ENCODE data around the gene NPAS3.

Gene NPAS3

DNA sequence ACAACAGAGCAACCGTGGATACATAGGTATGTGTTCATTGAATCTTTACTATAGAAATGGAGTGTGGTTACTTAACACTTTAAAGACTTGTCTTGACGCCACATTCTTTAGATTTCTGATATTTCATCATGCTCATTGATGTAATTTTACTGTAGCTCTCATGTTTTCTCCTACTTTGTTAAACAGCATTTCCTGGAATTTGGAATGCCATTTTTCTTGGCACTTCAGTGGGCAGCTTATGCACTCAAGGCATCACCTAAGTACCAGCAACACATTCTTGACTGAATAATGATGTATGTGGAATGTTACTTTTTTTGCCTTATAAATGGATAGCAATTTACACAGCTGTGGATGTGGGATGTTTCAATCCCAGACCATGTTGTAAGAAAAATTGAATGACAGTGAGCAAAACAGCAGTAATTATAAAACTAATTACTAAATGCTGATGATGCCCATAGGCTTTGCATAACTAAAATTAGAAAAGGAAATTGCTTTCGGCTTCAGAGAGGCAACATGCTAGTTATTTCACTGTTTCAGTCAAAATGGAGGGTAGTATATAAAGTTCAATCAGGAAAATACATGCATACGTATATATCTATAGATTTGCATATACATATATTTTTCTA, 298.5 kb downstream of the NPAS3 start (continued):
- TF ChIP-seq EGR2 (tag by site-specific recombination; IDR thresholded peaks at IDR 0.05; ENCODE audit: low read depth) (no peak), ZNF571 (tag by site-specific recombination; IDR thresholded peaks at IDR 0.05) (no peak), ZBTB8A (tag by site-specific recombination; IDR thresholded peaks at IDR 0.05) (no peak), ZNF600 (tag by site-specific recombination; IDR thresholded peaks at IDR 0.05) (no peak), ZFP3 (tag by site-specific recombination; IDR thresholded peaks at IDR 0.05; ENCODE audit: low read depth) (no peak), ZNF335 (tag by site-specific recombination; conservative IDR thresholded peaks at IDR 0.05) (no peak)
- TF ChIP-seq, protein P1, sequence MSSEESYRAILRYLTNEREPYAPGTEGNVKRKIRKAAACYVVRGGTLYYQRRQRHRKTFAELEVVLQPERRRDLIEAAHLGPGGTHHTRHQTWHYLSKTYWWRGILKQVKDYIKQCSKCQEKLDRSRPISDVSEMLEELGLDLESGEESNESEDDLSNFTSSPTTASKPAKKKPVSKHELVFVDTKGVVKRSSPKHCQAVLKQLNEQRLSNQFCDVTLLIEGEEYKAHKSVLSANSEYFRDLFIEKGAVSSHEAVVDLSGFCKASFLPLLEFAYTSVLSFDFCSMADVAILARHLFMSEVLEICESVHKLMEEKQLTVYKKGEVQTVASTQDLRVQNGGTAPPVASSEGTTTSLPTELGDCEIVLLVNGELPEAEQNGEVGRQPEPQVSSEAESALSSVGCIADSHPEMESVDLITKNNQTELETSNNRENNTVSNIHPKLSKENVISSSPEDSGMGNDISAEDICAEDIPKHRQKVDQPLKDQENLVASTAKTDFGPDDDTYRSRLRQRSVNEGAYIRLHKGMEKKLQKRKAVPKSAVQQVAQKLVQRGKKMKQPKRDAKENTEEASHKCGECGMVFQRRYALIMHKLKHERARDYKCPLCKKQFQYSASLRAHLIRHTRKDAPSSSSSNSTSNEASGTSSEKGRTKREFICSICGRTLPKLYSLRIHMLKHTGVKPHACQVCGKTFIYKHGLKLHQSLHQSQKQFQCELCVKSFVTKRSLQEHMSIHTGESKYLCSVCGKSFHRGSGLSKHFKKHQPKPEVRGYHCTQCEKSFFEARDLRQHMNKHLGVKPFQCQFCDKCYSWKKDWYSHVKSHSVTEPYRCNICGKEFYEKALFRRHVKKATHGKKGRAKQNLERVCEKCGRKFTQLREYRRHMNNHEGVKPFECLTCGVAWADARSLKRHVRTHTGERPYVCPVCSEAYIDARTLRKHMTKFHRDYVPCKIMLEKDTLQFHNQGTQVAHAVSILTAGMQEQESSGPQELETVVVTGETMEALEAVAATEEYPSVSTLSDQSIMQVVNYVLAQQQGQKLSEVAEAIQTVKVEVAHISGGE (tag by site-specific recombination; conservative IDR thresholded peaks at IDR 0.05; ENCODE audit: low read depth): no peak

DNA sequence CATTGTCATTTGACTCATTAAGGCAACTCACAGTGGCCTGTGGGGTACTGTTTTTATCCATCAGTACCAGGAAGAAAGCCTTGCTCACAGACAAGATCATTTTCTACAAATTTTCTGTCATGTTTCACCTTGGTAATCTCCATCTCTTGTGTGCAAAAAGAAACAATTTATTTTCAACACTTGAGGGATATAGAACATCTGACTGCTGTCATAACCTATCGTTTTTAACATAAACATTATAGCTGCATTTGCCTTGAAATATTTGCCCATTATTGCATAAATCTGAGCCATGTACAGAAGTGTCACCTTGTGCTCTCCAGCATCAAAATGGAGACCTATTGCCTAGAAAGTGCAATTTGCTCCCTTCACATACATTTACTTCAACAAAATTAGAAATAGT, 300.8 kb downstream of the NPAS3 start:
- H3K4me3 ChIP-seq (ENCODE audit: low read depth, low read length): no peak overlapping the region
- ChIA-PET CTCF (no interaction called here), POLR2A (no interaction called here)
- H3K4me1 ChIP-seq (ENCODE audit: control insufficient read depth, insufficient read depth, low read length): no peaks in the 10 kb centered on the region
- no peaks in the 10 kb centered on the region for H3K36me3 ChIP-seq (ENCODE audit: control insufficient read depth in 2 of 2, insufficient read depth in 1 of 2, low read length in 2 of 2)
- no peak for TF ChIP-seq ZNF837 (tag by site-specific recombination; IDR thresholded peaks at IDR 0.05)
- TF ChIP-seq TCF7L2 (IDR thresholded peaks at IDR 0.05; ENCODE audit: borderline replicate concordance, low read depth, low read length): no peak
- TF ChIP-seq ZNF174 (tag by site-specific recombination; IDR thresholded peaks at IDR 0.05): no peak
- TF ChIP-seq, protein P2, sequence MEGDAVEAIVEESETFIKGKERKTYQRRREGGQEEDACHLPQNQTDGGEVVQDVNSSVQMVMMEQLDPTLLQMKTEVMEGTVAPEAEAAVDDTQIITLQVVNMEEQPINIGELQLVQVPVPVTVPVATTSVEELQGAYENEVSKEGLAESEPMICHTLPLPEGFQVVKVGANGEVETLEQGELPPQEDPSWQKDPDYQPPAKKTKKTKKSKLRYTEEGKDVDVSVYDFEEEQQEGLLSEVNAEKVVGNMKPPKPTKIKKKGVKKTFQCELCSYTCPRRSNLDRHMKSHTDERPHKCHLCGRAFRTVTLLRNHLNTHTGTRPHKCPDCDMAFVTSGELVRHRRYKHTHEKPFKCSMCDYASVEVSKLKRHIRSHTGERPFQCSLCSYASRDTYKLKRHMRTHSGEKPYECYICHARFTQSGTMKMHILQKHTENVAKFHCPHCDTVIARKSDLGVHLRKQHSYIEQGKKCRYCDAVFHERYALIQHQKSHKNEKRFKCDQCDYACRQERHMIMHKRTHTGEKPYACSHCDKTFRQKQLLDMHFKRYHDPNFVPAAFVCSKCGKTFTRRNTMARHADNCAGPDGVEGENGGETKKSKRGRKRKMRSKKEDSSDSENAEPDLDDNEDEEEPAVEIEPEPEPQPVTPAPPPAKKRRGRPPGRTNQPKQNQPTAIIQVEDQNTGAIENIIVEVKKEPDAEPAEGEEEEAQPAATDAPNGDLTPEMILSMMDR (tag by site-specific recombination; IDR thresholded peaks at IDR 0.05): no peak
- TF ChIP-seq ZNF157 (tag by site-specific recombination; IDR thresholded peaks at IDR 0.05): no peak
- no peak for TF ChIP-seq ZNF629 (tag by site-specific recombination; IDR thresholded peaks at IDR 0.05)
- no peak for TF ChIP-seq ZNF549 (tag by site-specific recombination; IDR thresholded peaks at IDR 0.05)
- TF ChIP-seq, protein P3, sequence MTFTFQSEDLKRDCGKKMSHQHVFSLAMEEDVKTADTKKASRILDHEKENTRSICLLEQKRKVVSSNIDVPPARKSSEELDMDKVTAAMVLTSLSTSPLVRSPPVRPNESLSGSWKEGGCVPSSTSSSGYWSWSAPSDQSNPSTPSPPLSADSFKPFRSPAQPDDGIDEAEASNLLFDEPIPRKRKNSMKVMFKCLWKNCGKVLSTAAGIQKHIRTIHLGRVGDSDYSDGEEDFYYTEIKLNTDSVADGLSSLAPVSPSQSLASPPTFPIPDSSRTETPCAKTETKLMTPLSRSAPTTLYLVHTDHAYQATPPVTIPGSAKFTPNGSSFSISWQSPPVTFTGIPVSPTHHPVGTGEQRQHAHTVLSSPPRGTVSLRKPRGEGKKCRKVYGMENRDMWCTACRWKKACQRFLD (tag by site-specific recombination; IDR thresholded peaks at IDR 0.05): no peak
- TF ChIP-seq ZNF354C (tag by site-specific recombination; IDR thresholded peaks at IDR 0.05; ENCODE audit: borderline replicate concordance, low read depth): no peak
- TF ChIP-seq, protein P4, sequence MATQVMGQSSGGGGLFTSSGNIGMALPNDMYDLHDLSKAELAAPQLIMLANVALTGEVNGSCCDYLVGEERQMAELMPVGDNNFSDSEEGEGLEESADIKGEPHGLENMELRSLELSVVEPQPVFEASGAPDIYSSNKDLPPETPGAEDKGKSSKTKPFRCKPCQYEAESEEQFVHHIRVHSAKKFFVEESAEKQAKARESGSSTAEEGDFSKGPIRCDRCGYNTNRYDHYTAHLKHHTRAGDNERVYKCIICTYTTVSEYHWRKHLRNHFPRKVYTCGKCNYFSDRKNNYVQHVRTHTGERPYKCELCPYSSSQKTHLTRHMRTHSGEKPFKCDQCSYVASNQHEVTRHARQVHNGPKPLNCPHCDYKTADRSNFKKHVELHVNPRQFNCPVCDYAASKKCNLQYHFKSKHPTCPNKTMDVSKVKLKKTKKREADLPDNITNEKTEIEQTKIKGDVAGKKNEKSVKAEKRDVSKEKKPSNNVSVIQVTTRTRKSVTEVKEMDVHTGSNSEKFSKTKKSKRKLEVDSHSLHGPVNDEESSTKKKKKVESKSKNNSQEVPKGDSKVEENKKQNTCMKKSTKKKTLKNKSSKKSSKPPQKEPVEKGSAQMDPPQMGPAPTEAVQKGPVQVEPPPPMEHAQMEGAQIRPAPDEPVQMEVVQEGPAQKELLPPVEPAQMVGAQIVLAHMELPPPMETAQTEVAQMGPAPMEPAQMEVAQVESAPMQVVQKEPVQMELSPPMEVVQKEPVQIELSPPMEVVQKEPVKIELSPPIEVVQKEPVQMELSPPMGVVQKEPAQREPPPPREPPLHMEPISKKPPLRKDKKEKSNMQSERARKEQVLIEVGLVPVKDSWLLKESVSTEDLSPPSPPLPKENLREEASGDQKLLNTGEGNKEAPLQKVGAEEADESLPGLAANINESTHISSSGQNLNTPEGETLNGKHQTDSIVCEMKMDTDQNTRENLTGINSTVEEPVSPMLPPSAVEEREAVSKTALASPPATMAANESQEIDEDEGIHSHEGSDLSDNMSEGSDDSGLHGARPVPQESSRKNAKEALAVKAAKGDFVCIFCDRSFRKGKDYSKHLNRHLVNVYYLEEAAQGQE (tag by site-specific recombination; IDR thresholded peaks at IDR 0.05): no peak
- no peak for TF ChIP-seq ZNF138 (tag by site-specific recombination; IDR thresholded peaks at IDR 0.05; ENCODE audit: borderline replicate concordance)
- TF ChIP-seq ZNF302 (tag by site-specific recombination; IDR thresholded peaks at IDR 0.05; ENCODE audit: low read depth): no peak
- TF ChIP-seq KLF7 (tag by site-specific recombination; IDR thresholded peaks at IDR 0.05; ENCODE audit: borderline replicate concordance): no peak
- no peak for TF ChIP-seq OSR2 (tag by site-specific recombination; IDR thresholded peaks at IDR 0.05)
- no peak overlapping the region for H3K27ac ChIP-seq (ENCODE audit: extremely low read depth, low read depth, low read length)
- no peaks in the 10 kb centered on the region for H3K9me3 ChIP-seq (ENCODE audit: control insufficient read depth, insufficient read depth, low read depth, low read length)
